ENCODE measurements around the gene TMPRSS3.

TMPRSS3 gene

GRCh38 chr21:42357307-42357706, 38.5 kb downstream of the TMPRSS3 start:
- no peak for TF ChIP-seq CTCF (IDR thresholded peaks at IDR 0.05; ENCODE audit: low read depth, low read length)
- DNase-seq (ENCODE audit: extremely low read depth, low read depth) = no peak

- DNase-seq (ENCODE audit: extremely low read depth, low read depth) = no peak
- TF ChIP-seq CTCF (IDR thresholded peaks at IDR 0.05; ENCODE audit: low read depth, low read length) = no peak
These were observed 39.2 kb downstream of the TMPRSS3 start for GRCh38 chr21:42356650-42357049.

GRCh38 chr21:42356046-42356445, 39.8 kb downstream of the TMPRSS3 start:
- no peak for DNase-seq (ENCODE audit: extremely low read depth, low read depth)
- no peak for TF ChIP-seq CTCF (IDR thresholded peaks at IDR 0.05; ENCODE audit: low read depth, low read length)

GRCh38 chr21:42353623-42354022, 42.2 kb downstream of the TMPRSS3 start:
- no peak for TF ChIP-seq CTCF (IDR thresholded peaks at IDR 0.05; ENCODE audit: low read depth, low read length)
- no peak for DNase-seq (ENCODE audit: extremely low read depth, low read depth)

GRCh38 chr21:42352441-42353095, 43.3 kb downstream of the TMPRSS3 start:
- TF ChIP-seq CTCF (IDR thresholded peaks at IDR 0.05; ENCODE audit: low read depth, low read length) = no peak
- DNase-seq (ENCODE audit: extremely low read depth, low read depth) = no peak

GRCh38 chr21:42351626-42352440, 44.0 kb downstream of the TMPRSS3 start:
- TF ChIP-seq CTCF (IDR thresholded peaks at IDR 0.05; ENCODE audit: low read depth, low read length) = no peak
- DNase-seq (ENCODE audit: extremely low read depth, low read depth) = no peak

- DNase-seq (ENCODE audit: extremely low read depth, low read depth) = no peak
- no peak for TF ChIP-seq CTCF (IDR thresholded peaks at IDR 0.05; ENCODE audit: low read depth, low read length)
These were observed 44.9 kb downstream of the TMPRSS3 start, which contains the start of gene TFF2 for GRCh38 chr21:42350927-42351426. Gene TFF2 (minus strand): TSS chr21:42350994. CDS start chr21:42350957, 37 bp downstream.
